ENCODE data around the gene ZNF407.

The ZNF407 gene

DNA sequence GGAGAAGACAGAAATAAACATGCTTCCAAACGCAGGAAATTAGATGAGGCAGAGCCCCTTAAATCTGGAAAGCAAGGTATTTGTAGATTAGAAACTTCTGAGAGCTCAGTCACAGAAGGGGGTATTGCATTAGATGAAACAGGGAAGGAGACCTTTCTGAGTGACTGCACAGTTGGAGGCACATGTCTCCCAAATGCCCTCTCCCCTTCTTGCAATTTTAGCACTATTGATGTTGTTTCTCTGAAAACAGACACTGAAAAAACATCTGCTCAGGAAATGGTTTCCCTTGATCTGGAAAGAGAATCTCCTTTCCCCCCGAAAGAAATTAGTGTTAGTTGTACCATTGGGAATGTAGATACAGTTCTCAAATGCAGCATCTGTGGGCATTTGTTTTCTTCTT is 33.5 kb downstream of the ZNF407 start:
- DNase-seq (ENCODE audit: low read depth), result no peak

DNA sequence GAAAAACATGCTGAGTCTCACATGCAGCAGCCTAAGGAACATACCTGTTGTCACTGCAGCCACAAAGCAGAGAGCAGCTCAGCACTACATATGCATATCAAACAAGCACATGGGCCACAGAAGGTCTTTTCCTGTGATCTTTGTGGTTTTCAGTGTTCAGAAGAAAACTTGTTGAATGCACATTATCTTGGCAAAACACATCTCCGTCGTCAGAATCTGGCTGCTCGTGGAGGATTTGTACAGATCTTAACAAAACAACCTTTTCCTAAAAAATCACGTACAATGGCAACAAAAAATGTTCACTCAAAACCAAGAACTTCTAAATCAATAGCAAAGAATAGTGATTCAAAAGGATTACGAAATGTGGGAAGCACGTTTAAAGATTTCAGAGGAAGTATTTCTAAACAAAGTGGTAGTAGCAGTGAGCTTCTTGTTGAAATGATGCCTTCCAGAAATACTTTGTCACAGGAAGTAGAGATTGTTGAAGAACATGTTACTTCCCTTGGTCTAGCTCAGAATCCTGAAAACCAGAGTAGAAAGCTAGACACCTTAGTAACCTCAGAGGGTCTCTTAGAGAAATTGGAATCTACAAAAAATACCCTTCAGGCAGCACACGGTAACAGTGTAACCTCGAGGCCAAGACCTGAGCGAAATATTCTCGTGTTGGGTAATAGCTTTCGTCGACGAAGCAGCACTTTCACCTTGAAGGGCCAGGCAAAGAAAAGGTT is 34.1 kb downstream of the ZNF407 start:
- no peak for DNase-seq (ENCODE audit: low read depth)

DNA sequence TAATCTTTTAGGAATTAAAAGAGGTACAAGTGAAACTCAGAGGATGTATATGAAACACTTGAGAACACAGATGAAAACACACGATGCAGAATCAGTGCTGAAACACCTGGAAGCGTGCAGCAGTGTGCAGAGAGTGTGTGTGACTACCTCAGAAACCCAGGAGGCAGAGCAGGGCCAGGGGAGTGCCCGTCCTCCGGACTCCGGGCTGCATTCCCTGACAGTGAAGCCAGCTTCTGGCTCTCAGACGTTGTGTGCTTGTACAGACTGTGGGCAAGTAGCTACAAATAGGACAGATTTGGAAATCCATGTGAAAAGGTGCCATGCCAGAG is 34.6 kb downstream of the ZNF407 start:
- no peak for DNase-seq (ENCODE audit: low read depth)

DNA sequence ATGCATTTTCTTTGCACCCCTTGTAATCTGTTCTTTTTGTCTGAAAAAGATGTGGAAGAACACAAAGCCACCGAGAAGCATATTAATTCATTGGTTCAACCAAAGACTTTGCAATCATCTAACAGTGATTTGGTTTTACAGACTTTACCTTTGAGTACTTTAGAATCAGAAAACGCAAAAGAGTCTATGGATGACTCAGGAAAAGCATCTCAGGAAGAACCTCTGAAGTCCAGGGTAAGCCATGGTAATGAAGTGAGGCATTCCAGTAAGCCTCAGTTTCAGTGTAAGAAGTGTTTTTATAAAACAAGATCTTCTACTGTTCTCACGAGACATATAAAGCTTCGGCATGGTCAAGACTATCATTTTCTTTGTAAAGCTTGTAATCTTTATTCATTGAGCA is 35.2 kb downstream of the ZNF407 start:
- DNase-seq (ENCODE audit: low read depth), result no peak

DNA sequence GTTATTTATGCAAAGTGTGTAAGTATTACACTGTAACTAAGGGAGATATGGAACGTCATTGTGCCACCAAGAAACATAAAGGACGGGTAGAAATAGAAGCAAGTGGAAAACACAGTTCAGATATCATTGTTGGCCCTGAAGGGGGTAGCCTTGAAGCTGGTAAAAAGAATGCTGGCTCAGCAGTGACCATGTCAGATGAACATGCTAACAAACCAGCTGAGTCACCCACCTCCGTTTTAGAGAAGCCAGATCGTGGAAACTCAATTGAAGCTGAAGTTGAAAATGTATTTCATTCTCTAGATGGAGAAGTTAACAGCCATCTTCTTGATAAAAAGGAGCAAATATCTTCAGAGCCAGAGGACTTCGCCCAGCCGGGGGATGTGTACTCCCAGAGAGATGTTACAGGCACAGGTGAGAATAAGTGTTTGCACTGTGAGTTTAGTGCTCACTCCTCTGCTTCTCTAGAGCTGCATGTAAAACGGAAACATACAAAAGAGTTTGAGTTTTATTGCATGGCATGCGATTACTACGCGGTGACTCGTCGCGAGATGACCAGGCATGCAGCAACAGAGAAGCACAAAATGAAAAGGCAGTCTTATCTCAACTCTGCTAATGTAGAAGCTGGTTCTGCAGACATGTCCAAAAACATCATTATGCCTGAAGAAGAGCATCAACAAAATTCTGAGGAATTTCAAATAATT is 36.1 kb downstream of the ZNF407 start:
- DNase-seq (ENCODE audit: low read depth), result no peak

DNA sequence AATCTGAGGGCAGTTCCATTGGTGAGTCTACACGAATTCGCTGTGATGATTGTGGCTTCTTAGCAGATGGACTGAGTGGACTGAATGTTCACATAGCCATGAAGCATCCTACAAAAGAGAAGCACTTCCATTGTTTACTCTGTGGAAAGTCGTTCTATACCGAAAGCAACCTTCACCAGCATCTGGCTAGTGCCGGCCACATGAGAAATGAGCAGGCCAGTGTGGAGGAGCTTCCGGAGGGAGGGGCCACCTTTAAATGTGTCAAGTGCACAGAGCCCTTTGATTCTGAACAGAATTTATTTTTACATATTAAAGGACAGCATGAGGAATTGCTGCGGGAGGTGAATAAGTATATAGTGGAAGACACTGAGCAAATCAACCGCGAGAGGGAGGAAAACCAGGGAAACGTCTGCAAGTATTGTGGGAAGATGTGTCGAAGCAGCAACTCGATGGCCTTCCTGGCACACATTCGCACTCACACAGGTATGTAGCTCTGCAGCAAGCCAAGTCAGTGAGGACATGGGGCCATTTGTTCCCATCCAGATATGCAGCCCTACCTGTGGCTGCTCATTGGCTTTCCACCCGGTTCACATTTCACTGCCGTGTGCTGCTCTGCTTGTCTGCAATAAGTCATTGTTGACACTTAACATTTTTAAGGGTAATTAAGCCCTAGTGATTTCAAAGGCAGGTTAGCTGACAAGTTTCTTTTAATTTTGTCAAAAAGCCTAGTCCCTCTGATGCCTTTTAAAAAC is 37.7 kb downstream of the ZNF407 start:
- no peak for DNase-seq (ENCODE audit: low read depth)

DNA sequence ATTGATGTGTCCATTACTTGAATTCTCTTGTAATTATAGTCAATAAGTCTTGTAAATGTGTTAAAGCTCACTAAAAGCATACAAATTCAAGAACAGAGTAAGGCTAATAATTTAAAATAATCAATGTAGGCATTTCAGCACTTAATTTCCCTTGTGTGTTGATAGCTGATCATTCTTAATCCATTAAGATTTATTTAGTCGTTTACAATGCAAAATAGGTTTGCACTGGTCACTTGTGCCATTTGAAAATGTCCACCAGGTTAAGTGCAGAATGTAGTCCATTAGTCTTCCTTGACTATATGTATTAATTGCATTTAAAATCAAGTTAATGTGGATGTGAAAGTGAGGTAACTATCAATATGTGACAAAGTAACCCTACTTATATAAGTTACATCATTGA is 39.4 kb downstream of the ZNF407 start:
- DNase-seq (ENCODE audit: low read depth), result no peak

DNA sequence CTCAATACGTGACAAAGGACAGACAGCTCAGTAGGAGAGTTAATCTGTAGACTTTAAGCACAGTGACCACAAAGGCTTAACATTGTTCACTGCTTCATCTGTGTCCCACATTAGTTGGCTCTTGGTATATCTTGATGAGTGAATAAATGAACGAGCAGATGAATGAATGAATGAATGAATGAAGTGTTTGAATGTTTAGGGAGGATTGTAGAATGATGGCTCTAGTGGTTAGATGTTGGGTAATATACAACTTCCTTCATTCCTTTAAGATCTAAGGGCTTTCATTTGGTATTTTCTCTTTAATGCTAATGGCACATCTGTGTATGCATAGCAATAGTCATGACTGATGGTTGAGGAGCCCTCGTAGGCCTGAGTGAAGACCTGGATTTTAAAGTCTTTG is 40.5 kb downstream of the ZNF407 start:
- no peak for DNase-seq (ENCODE audit: low read depth)

DNA sequence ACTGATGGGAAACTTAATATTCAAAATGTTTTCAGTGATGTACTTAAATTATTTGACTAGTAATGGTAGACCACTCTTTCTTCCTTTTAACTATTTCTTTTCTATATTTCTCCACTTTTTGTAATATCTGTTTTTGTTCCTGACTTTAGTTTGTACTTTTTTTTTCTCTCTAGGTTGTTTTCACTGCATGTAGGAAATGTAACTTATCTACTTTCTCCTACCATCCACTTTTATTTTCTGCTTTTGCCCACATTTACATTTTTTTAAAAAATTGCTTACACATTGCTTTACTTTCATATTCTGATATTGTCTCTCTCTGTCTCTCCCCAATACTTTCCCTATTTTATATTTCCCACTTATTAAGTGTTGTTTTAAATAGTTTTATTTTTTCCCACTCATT is 47.0 kb downstream of the ZNF407 start:
- no peak for DNase-seq (ENCODE audit: low read depth)

DNA sequence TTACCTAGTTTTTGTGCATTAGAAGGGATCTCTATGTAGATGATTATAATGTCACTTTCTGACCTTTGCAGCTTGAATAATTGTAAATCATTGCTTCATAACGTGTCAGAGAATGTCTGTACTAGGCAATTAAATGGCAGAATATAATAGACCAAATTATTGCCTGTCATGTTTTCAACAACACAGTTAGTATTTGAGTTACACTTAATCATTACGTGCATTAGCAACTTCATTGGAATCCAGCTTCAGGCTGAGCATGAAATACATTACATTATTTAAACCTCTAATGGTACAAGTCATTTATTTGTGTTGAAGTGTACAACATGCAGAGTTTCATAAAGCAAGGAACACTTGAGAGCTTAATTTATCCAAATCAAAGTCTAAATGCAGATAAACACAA is 48.0 kb downstream of the ZNF407 start:
- no peak for DNase-seq (ENCODE audit: low read depth)

DNA sequence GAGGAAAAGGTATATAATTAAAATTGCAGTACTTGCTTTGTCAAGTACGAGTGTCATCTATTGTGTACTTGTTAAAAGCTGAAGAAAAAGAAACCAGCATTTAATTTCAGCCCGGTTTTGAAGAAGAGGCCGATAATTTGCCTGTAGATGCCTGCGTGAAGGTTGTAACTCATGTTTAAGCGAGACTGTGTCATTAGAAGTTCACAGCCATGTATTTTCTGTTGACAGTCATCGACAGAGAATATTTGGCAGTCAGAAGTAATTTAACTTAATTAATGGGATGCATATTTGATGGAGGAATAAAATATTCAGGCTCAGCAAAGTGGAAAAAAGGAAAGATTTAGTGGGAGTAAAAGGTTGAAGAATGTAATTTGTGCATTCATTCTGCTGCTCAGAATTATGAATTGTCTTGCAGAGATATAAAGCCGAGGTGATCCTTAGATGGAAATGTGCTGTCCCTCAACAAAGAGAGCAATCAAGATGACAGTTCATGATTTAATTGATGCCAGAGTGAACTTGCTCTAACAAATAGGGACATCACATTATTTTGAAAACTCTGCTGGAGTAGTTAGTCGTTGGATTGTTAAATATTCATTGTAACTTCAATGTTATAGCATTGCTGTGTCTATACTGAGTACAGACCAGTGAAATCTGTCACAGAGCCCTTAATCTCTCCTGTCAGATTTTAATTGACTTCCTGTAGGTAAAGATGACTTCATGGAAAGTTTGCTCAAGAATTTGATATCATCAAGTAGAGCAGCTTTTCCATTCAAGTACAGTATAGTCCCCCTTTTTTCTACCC is 53.9 kb downstream of the ZNF407 start:
- no peak for DNase-seq (ENCODE audit: low read depth)

DNA sequence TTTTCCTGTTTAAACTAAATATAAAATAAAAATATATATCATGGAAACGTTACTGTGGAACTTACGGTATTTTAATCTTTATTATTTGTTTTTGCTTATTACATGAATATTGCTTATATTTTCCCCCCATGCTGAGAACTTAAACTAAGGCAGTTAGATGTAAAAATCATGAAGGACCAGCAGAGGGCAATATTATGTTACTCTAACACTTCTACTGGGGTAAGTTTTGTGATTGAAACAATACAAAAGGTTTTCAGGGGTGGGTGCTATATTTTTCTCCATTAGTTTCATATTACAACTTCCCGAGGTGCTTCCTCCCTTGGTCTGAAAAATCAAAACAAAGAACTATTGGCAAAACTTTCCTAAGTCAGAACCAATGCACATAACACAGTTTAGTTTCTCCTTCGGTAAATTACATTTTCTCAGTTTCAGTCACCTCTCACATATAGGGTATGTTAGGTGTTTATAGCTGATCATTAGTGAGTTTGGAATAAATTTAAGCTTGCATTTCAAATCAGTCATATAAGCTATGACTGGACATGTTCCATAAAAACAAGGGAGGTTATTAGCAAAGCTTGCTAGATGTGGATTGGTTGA is 54.8 kb downstream of the ZNF407 start:
- DNase-seq (ENCODE audit: low read depth), result no peak

DNA sequence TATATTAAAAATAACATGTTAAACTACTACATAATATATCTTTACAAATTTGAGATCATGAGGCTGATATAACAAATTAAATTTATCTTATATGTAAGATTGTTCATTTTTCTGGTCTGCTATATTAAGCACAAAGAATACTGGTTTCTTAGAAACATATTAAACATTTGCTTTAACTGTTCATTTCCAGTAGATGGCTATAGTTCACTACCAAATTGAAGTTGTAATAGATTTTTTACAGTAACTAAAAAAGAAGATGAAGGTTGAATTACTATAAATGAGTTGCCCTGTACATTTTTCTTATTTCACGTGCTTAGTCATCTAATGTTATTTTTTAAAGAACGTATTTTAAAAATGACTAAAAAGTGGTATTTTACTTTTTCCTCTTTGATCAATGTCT is 57.0 kb downstream of the ZNF407 start:
- DNase-seq (ENCODE audit: low read depth), result no peak

DNA sequence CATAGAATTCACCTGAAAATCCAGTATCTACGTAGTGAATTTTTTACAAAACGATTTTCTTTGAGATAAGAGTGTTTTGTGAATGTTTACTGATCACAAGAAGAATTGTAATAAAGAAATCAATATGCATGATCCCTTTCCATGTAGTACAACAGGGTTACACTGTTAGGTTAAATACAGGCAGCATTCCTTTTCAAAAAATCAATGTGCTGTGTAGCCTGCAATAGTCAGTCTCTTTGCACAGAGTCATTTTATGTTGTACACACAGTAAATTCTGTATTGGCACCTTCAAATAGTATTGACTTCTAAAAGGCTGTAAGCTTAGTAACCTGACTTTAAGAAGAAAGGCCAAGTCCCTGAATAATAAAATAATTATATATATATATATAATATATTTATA is 63.3 kb downstream of the ZNF407 start:
- no peak for DNase-seq (ENCODE audit: low read depth)

DNA sequence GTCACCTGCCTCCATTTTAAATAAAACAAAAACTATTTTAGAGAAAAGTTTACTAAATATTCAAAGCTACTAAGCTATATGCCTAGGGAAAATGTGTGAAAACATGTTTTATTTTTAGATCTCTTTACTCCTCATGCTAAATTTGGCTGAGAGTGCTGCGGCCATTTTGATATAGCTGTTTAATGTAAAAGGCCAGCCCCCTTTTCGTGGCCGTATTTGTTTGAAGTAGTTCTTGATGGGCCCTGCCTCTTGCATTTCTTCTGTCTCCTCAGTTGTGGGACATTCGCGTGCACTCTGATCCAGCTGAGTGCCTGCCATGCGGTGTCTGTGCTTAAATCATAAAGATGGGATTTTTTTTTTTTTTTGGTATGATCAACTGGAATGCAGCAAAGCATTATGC is 64.0 kb downstream of the ZNF407 start:
- no peak for DNase-seq (ENCODE audit: low read depth)

DNA sequence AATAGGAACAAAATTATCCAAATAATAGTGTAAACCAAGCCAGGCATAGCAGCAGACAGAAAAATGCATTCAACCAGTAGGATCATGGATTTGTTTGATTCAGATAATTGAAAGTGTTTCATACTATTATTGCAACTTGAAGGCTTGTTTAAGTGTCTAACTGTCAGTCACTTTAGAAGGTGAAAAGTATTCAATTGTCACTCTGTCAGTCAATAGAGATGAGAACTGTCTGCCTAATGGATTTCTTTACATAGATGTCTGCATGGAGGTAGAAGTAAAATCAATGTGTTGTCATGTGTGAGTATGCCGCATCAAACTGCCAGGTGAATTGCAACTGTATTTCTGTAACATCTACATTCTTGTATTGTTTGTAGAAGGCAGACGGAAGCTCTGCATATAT is 65.0 kb downstream of the ZNF407 start:
- DNase-seq (ENCODE audit: low read depth), result no peak

DNA sequence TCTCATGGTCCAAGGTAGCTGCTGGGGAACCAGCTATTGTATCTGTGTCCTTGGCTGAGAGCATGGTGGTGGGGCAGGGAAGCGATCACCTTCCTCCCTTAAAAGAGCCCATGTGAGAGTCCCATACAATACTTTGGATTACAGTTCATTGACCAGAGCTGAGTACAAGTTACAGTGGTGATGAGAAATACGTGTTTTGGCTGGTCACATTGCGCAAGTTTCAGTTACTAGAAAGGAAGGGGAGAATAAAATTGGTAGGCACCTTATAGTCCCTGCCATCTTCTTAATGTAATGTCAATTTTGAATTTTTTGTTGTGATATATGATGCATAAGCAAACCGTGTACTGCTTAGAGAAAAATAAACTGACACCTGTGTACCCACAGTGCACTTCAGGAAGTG is 67.7 kb downstream of the ZNF407 start:
- DNase-seq (ENCODE audit: low read depth), result no peak

DNA sequence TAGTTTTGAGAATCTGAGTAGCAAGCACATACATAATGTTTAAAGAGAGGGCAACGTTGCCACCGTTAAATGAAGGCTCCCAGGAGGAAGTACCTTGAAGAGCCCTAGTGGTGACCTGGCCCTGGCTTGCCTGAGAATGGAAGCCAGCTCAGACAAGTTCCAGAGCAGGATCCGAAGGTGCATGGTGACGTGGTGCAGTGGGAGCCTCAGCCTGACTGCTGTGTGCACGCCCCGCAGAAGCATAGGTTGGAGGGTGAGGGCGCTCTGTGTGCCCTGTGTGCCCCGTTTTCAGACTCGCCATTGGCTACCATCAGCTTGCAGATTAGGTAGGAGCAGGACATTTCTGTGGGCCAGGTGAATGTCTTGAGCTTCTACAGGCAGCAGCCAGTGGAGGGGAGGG is 68.2 kb downstream of the ZNF407 start:
- no peak for DNase-seq (ENCODE audit: low read depth)

DNA sequence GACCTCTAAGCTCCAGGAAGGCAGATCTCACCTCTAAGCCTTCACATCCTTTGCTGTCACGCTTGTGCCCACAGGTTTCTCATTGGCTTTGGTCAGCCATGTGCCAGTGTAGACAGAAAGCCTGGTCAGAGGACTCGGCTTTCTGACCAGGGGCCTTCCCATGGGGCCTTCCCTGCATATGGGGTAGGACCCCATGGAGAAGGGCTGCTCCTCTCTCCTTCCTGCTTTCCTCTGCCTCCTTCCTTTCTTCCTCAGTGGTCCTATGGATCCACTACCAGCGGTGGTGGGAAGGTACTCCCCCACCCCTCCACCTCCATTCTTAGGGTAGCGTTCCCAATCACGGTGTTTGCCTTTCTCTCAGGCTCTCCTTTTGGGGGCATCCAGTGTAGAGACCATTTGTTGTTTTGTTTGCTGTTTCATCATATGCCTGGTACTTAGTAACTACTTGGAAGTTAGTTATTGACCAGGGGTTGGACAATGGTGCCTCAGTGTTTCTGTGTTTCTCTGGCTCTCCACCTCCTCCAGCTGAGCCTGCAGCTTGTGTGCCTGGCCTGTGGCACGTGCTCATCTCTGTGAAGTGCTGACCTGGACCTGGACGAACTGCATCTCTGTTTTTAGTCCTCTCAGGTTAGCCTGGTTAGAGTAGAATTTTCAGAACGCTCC is 71.6 kb downstream of the ZNF407 start:
- no peak for DNase-seq (ENCODE audit: low read depth)

DNA sequence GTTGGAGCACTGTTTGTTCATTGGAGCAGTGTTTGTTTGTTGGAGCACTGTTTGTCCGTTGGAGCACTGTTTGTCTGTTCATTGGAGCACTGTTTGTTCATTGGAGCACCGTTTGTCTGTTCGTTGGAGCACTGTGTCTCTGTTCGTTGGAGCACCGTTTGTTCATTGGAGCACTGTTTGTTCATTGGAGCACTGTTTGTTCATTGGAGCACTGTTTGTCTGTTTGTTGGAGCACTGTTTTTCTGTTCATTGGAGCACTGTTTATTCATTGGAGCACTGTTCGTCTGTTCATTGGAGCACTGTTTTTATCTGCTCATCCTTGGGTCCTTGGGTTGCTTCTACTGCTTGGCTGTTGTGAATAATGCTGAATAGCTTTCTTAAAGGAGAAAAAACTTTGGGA is 74.7 kb downstream of the ZNF407 start:
- DNase-seq (ENCODE audit: low read depth), result no peak

DNA sequence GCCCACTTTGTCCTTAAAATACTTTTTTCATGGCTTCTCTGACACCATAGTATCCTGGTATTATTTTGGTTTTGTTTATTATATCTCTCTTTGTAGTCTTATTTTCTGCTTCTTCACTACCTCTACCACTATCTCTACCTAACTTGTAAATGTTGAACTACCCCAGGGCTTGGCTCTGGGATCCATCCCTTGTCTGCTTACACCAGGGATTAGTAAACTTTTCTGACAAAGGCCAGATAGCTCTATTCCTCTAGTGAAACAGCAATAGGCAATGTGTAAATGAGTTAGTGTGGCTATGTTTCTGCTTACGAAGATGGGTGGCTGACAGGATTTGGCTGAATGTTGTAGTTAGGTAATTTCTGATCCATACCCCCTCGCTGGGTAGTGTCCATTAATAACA is 76.8 kb downstream of the ZNF407 start:
- DNase-seq (ENCODE audit: low read depth), result no peak
